GM18858 (cell line): ENCODE measurements around the gene TMEM213.

Experiments used
- ATAC-seq: cut with Tn5 transposase; IDR thresholded peaks from one replicate; pipeline ENCODE4 v1.9.1; 2021; ENCODE audit not compliant: unreplicated experiment

TMEM213 gene

GRCh38 chr7:138797715-138798320, at the start of gene TMEM213, which contains the start of gene ATP6V0A4:
TMEM213 (plus strand) TSS chr7:138797994; CDS start chr7:138798105, 111 bp downstream.
ATP6V0A4 (minus strand) TSS chr7:138798196; CDS start chr7:138771247, 26,949 bp downstream.
- ATAC-seq = no peak

GRCh38 chr7:138748666-138749065, 49.1 kb upstream of the TMEM213 start:
- ATAC-seq = no peak

GRCh38 chr7:138749960-138750359, 47.8 kb upstream of the TMEM213 start:
- no peak for ATAC-seq

GRCh38 chr7:138750473-138750872, 47.3 kb upstream of the TMEM213 start:
- ATAC-seq = no peak

- no peak for ATAC-seq
These were observed 46.8 kb upstream of the TMEM213 start for GRCh38 chr7:138750901-138751464.

- ATAC-seq = peak; percentile 84
These were observed 45.2 kb upstream of the TMEM213 start for GRCh38 chr7:138752518-138753149.

GRCh38 chr7:138753150-138753518, 44.7 kb upstream of the TMEM213 start:
- ATAC-seq = no peak

GRCh38 chr7:138753610-138754009, 44.2 kb upstream of the TMEM213 start:
- ATAC-seq = no peak

- ATAC-seq = no peak
These were observed 42.5 kb upstream of the TMEM213 start for GRCh38 chr7:138755331-138755747.

GRCh38 chr7:138755842-138756590, 41.8 kb upstream of the TMEM213 start:
- no peak for ATAC-seq

- no peak for ATAC-seq
These were observed 41.1 kb upstream of the TMEM213 start for GRCh38 chr7:138756591-138757242.

GRCh38 chr7:138768241-138768640, 29.6 kb upstream of the TMEM213 start:
- ATAC-seq = no peak

- ATAC-seq = no peak
These were observed 26.9 kb upstream of the TMEM213 start for GRCh38 chr7:138770904-138771303.

- no peak for ATAC-seq
These were observed 24.6 kb upstream of the TMEM213 start for GRCh38 chr7:138773176-138773575.

- ATAC-seq = no peak
These were observed 24.0 kb upstream of the TMEM213 start for GRCh38 chr7:138773817-138774216.

- ATAC-seq = no peak
These were observed 21.5 kb upstream of the TMEM213 start for GRCh38 chr7:138776166-138776833.

GRCh38 chr7:138781004-138781403, 16.8 kb upstream of the TMEM213 start:
- no peak for ATAC-seq

GRCh38 chr7:138784692-138785091, 13.1 kb upstream of the TMEM213 start:
- ATAC-seq = no peak

- ATAC-seq = no peak
These were observed 12.0 kb upstream of the TMEM213 start for GRCh38 chr7:138785587-138786437.
